Cerebellar nuclear complex (tissue), 1 donor: ENCODE measurements around the gene GDAP1L1.

ENCODE experiments used
- DNase-seq, 2 experiments: peaks; one replicate each; lab custom pipeline; 2025; lab: John Stamatoyannopoulos, UW

GDAP1L1 gene

GRCh38 chr20:44247131-44247571 is at the start of gene GDAP1L1:
GDAP1L1 (plus strand) TSS chr20:44247308; CDS start chr20:44247335, 27 bp downstream.
- DNase-seq: peak in 1 of 2 experiments; percentile 7

GRCh38 chr20:44198872-44199271 is 48.2 kb upstream of the GDAP1L1 start:
- DNase-seq: no peak

- no peak for DNase-seq
Observed at GRCh38 chr20:44199877-44200276, 47.2 kb upstream of the GDAP1L1 start.

GRCh38 chr20:44200371-44200770 is 46.7 kb upstream of the GDAP1L1 start:
- DNase-seq: no peak

GRCh38 chr20:44200983-44201382 is 46.1 kb upstream of the GDAP1L1 start:
- no peak for DNase-seq

GRCh38 chr20:44203161-44203560 is 43.9 kb upstream of the GDAP1L1 start:
- DNase-seq: no peak

GRCh38 chr20:44204156-44204831 is 42.8 kb upstream of the GDAP1L1 start:
- no peak for DNase-seq

- DNase-seq: no peak
Observed at GRCh38 chr20:44204832-44205215, 42.3 kb upstream of the GDAP1L1 start.

- no peak for DNase-seq
Observed at GRCh38 chr20:44206132-44206531, 41.0 kb upstream of the GDAP1L1 start.

GRCh38 chr20:44207126-44207723 is 39.9 kb upstream of the GDAP1L1 start:
- no peak for DNase-seq

GRCh38 chr20:44208165-44208564 is 38.9 kb upstream of the GDAP1L1 start:
- DNase-seq: no peak

- no peak for DNase-seq
Observed at GRCh38 chr20:44208770-44209169, 38.3 kb upstream of the GDAP1L1 start.

GRCh38 chr20:44209686-44210405 is 37.3 kb upstream of the GDAP1L1 start:
- DNase-seq: no peak

GRCh38 chr20:44210406-44211176 is 36.5 kb upstream of the GDAP1L1 start, which contains the start of gene OSER1:
OSER1 (minus strand) TSS chr20:44210771; CDS start chr20:44206957, 3,814 bp downstream.
- DNase-seq: peak; percentile 93 to 96

- no peak for DNase-seq
Observed at GRCh38 chr20:44211177-44212039, 35.7 kb upstream of the GDAP1L1 start.

- DNase-seq: no peak
Observed at GRCh38 chr20:44212792-44213191, 34.3 kb upstream of the GDAP1L1 start.

GRCh38 chr20:44215125-44215524 is 32.0 kb upstream of the GDAP1L1 start:
- DNase-seq: peak in 1 of 2 experiments; percentile 15

- DNase-seq: no peak
Observed at GRCh38 chr20:44217342-44218092, 29.6 kb upstream of the GDAP1L1 start.

- no peak for DNase-seq
Observed at GRCh38 chr20:44218446-44218845, 28.7 kb upstream of the GDAP1L1 start.

GRCh38 chr20:44219170-44219730 is 27.9 kb upstream of the GDAP1L1 start:
- DNase-seq: no peak
